Retinal pigment epithelial cell (primary cell): ENCODE data around the gene TENM4.

ENCODE experiments used
- DNase-seq: peaks from one replicate; pipeline ENCODE4 v3.0.0-alpha.2; 2010; ENCODE audit warnings: low read depth
- H3K4me3 ChIP-seq: 2 replicates; pipeline ENCODE4 v1.5.1; 2011; ENCODE audit warnings: mild to moderate bottlenecking, low read length, control low read depth, moderate library complexity
- TF ChIP-seq, protein P1 (sequence below): conservative IDR thresholded peaks from 2 replicates; pipeline ENCODE4 v1.5.1; 2011; ENCODE audit warnings: low read depth, low read length, control low read depth, inconsistent platforms

TENM4 gene

DNA sequence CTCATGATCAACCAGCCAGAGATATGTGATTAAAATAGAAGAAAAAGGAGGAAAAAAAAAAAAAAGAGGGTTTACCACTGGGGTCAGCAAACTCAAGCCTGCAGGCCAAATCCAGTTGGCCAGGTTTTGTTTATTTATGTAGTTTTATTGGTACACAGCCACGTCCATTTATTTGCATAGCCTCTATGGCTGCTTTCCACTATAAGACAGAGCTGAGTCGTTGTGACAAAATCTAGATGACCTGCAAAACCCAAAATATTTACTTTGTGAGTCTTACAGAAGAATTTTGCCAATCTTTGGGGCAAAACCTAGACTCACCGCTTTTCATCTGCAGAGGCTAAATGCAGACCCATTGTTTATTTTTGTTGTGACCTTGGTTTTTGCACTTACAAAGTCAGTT, 87.1 kb downstream of the TENM4 start:
- no peak for DNase-seq
- TF ChIP-seq, protein P1, sequence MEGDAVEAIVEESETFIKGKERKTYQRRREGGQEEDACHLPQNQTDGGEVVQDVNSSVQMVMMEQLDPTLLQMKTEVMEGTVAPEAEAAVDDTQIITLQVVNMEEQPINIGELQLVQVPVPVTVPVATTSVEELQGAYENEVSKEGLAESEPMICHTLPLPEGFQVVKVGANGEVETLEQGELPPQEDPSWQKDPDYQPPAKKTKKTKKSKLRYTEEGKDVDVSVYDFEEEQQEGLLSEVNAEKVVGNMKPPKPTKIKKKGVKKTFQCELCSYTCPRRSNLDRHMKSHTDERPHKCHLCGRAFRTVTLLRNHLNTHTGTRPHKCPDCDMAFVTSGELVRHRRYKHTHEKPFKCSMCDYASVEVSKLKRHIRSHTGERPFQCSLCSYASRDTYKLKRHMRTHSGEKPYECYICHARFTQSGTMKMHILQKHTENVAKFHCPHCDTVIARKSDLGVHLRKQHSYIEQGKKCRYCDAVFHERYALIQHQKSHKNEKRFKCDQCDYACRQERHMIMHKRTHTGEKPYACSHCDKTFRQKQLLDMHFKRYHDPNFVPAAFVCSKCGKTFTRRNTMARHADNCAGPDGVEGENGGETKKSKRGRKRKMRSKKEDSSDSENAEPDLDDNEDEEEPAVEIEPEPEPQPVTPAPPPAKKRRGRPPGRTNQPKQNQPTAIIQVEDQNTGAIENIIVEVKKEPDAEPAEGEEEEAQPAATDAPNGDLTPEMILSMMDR, result no peak
- H3K4me3 ChIP-seq, result no peak overlapping the region

DNA sequence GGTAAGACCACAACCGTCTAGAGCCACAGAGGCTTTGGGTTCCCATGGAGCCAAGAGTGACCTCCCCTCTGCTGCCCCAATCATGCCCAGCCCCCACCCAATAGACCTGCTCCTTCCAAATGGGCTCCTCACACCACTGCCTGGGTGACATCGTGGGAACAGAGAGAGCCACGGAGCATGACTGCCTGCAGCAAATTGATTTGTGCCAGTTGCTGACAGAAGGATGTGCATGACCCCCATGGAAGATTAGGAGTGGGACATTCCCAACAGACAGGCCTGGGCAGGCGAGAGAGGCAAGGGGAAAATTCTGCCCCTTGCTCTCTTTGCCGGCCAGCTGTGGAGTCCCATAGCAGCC, 88.5 kb downstream of the TENM4 start:
- TF ChIP-seq, protein P1, result no peak
- no peak for DNase-seq
- no peak overlapping the region for H3K4me3 ChIP-seq

DNA sequence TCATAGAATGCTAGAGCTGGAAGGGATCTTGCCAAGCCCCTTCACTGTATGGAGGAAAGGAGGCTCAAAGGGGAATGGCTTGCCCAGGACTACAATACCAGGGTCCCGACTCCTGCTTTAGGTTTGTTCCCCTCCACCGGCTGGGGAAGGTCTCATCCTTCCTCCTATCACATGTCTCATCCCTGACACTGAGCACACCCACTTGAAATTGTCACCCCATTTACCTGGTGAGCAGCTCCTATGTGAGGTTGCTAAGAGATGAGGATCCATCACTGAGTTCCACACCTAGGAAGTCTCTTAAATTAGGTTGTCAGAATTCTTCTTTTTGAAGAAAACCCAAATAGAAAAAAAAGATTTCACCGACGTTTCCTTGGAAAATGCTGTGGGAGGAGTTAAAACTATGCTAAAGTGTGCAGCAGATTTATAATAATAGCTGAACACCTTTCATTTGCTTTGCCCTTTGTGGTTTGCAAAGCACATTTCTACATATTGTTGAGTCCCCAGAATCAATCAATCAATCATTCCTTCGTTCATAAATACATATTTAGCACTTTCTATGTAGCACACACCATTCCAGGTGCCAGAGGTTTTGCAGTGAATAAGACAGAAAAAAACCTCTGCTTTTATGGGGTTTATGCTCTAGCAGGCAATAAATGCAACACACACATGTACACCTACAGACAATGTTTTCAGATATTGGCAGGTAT, 91.7 kb downstream of the TENM4 start:
- TF ChIP-seq, protein P1, result no peak
- no peak overlapping the region for H3K4me3 ChIP-seq
- DNase-seq, result no peak

DNA sequence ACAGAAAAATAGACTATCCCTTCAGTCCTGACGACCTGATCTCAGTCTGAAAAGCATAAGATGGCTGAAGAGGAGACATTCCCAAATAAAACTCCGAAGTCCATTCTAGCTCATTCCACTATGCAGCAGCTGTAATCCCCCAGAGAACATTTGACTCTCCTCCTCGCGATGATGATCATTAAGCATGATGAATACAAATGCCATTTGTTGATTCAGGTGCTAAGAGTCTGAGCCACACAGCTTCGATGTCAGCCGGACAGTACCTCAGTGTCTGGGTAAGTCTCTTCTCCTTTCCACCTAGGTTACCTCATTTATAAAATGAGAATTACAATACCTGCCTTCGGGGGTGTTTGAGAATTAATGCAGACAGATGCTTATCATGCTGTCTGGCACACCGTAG, 94.8 kb downstream of the TENM4 start:
- no peak for DNase-seq
- TF ChIP-seq, protein P1, result no peak
- no peak overlapping the region for H3K4me3 ChIP-seq

GRCh38 chr11:79344753-79345294, 96.0 kb downstream of the TENM4 start:
- TF ChIP-seq, protein P1, result no peak
- no peak overlapping the region for H3K4me3 ChIP-seq
- DNase-seq, result no peak

GRCh38 chr11:79342686-79343085, 98.1 kb downstream of the TENM4 start:
- DNase-seq, result no peak
- TF ChIP-seq, protein P1, result no peak
- H3K4me3 ChIP-seq, result no peak overlapping the region

- no peak overlapping the region for H3K4me3 ChIP-seq
- DNase-seq, result no peak
- TF ChIP-seq, protein P1, result no peak
Measured at GRCh38 chr11:79342236-79342635, 98.6 kb downstream of the TENM4 start.
